Measurements from ENCODE around the gene CATSPER3. TPM values are rescaled to one million over a fixed set of nuclear protein-coding genes. Genes with fewer than 3 reads are reported as not detected.

CATSPER3 gene
- polyA plus RNA-seq, 4 donors: 1.1 to 2.0 (median 1.5) TPM

- no peak for DNase-seq (ENCODE audit: low read depth in 4 of 4, low spot score in 2 of 4)
Observed at GRCh38 chr5:135057233-135057632, 89.5 kb downstream of the CATSPER3 start.

GRCh38 chr5:135058331-135058732 is 90.6 kb downstream of the CATSPER3 start:
- DNase-seq (ENCODE audit: low read depth in 4 of 4, low spot score in 2 of 4): no peak

DNA sequence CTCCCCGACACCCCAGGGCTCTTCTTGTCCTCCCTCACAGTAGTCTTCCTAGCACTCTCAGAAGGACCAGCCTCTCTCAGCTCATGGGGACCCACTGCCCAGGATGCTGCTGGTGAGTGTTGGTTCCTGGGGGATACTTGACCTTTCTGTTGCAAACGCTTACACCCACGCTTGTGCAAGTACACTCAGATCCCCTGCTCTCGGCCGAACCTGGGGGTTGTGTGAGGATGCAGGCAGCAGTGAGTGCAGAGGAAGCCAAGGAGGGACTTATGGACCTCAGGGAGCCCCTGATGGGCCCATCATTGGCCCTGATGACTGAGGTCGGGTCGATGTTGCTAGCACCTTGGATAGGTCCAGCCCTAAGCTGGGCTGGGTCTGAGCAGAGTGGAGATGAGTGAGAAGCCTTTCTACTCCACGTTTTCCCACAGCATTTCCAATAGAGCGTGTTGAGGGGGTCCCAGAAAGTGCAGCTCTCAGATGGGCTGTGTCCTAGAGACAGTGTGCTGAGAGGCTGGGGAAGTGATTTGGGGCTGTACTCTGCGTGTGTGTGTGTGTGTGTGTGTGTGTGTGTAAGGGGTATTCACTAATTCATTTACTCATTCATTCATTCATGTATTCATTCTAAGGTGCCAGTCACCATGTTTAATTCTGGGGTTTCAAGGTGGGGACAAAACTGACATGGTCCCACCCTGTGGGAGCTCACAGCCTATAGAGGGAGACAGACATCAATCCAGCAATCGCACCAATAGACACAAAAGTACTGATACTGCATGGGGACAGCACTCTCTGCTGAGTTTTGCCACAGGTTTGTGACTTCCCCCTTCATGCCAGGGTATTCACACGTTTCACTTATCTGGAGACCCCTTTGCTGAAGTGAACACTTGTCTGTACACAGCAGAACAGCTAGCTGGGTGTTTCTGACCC is 91.6 kb downstream of the CATSPER3 start:
- DNase-seq (ENCODE audit: low read depth in 4 of 4, low spot score in 2 of 4): no peak

DNA sequence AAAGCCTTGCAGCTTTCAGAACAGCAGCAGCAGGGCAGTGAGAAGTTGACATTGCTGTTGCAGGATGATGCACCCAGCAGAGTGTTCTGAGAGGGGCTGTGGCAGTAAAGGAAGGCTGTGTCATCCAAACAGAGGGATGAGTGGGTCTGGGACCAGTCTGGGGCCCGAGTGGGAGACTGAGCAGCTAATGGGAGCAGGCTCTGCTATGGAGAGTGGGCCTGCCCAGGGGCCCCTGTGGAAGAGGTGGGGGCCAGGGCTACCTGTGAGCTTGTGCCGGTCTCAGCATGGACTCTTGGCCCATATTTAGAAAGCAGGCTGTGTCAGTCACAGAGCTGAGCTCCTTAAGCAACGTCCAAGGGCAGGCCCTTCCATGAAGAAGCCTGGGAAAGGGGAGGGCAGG is 92.3 kb downstream of the CATSPER3 start:
- no peak for DNase-seq (ENCODE audit: low read depth in 4 of 4, low spot score in 2 of 4)

DNA sequence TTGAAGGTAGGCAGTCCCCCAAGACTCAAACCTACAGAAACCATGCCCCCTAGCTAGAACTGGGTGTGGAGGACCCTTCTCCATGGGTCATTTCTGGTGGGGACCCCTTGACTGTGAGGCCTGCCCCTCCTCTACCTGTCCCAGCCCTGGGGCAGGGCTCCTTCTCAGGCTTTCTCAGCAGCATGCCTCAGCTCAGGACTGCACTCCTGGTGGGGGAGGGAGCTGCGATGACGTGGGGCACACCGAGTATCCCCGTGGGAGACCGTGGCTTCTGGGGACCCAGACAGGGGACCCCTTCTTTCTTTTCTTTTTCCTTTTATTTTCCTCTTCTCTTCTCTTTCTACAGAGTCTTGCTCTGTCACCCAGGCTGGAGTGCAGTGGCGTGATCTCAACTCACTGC is 93.3 kb downstream of the CATSPER3 start:
- DNase-seq (ENCODE audit: low read depth in 4 of 4, low spot score in 2 of 4): no peak

Other genes with a start within 250 kb of the CATSPER3 start
- 10 to 100 TPM; 53.2 to 78.5 (median 68.4) TPM for gene CAMLG, start 229.4 kb upstream of the CATSPER3 start, polyA plus RNA-seq (ENCODE audit: insufficient read length in 4 of 4)
- gene DDX46, start 209.1 kb upstream of the CATSPER3 start, polyA plus RNA-seq (ENCODE audit: insufficient read length in 4 of 4): 100 to 1,000 TPM in 1 of 4 donors, 10 to 100 TPM in 3; 61.2 to 102 (median 85.5) TPM
- gene C5orf24, start 121.9 kb upstream of the CATSPER3 start, polyA plus RNA-seq (ENCODE audit: insufficient read length in 4 of 4): 100 to 1,000 TPM in 1 of 4 donors, 10 to 100 TPM in 3; 95.0 to 119 (median 97.4) TPM
- gene TXNDC15, start 93.5 kb upstream of the CATSPER3 start, polyA plus RNA-seq (ENCODE audit: insufficient read length in 4 of 4): 10 to 100 TPM; 73.3 to 91.3 (median 80.4) TPM
- gene PCBD2, start 62.8 kb upstream of the CATSPER3 start, polyA plus RNA-seq (ENCODE audit: insufficient read length in 4 of 4): 10 to 100 TPM in 2 of 4 donors, 1 to 10 TPM in 2; 8.5 to 20.9 (median 13.2) TPM
- under 1 TPM in 1 of 4 donors, not detected in 3; 0.05 TPM for gene PITX1, start 66.3 kb downstream of the CATSPER3 start, polyA plus RNA-seq (ENCODE audit: insufficient read length in 4 of 4)

All from left renal cortex interstitium (tissue), 4 donors.